ENCODE data around the gene TMEM178A. TPM values are rescaled to one million over a fixed set of nuclear protein-coding genes. Genes with fewer than 3 reads are reported as not detected.
"Not testable (repeated sequence)": the region's sequence is repeated elsewhere in the genome, so short reads cannot be mapped to it uniquely, and the experiment has no call there.

Gene TMEM178A
- total and polyA plus RNA-seq, 10 donors: 0.49 to 2.1 (median 0.89) TPM

GRCh38 chr2:39625927-39626270, 39.8 kb upstream of the TMEM178A start:
- Histone ChIP-seq H3K4me3 (no peak overlapping the region), H3K36me3 (no peaks in the 10 kb centered on the region), H3K4me1 (peaks cover 0 to under 1% (median 0%) of the 10 kb centered on the region in 6 donors), H3K27me3 (replicated peaks in 1 of 7) (peaks cover 0 to 3% (median 0%) of the 10 kb centered on the region in 7 donors), H3K9me3 (no peaks in the 10 kb centered on the region), H3K27ac (no peak overlapping the region)
- DNase-seq: no peak
- intact Hi-C loops (cut with DNase I; ENCODE audit: low total_unique reads): no loop called here
- TF ChIP-seq, protein P1, sequence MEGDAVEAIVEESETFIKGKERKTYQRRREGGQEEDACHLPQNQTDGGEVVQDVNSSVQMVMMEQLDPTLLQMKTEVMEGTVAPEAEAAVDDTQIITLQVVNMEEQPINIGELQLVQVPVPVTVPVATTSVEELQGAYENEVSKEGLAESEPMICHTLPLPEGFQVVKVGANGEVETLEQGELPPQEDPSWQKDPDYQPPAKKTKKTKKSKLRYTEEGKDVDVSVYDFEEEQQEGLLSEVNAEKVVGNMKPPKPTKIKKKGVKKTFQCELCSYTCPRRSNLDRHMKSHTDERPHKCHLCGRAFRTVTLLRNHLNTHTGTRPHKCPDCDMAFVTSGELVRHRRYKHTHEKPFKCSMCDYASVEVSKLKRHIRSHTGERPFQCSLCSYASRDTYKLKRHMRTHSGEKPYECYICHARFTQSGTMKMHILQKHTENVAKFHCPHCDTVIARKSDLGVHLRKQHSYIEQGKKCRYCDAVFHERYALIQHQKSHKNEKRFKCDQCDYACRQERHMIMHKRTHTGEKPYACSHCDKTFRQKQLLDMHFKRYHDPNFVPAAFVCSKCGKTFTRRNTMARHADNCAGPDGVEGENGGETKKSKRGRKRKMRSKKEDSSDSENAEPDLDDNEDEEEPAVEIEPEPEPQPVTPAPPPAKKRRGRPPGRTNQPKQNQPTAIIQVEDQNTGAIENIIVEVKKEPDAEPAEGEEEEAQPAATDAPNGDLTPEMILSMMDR (IDR thresholded peaks at IDR 0.05 in 8 of 11, conservative IDR thresholded peaks at IDR 0.05 in 3 of 11): no peak
- TF ChIP-seq POLR2AphosphoS5 (IDR thresholded peaks at IDR 0.05) (no peak), POLR2A (IDR thresholded peaks at IDR 0.05) (no peak)
- 51 to 83% (median 64%) methylated on average over 5 of the region's 5 CpGs for WGBS, 5 donors

DNA sequence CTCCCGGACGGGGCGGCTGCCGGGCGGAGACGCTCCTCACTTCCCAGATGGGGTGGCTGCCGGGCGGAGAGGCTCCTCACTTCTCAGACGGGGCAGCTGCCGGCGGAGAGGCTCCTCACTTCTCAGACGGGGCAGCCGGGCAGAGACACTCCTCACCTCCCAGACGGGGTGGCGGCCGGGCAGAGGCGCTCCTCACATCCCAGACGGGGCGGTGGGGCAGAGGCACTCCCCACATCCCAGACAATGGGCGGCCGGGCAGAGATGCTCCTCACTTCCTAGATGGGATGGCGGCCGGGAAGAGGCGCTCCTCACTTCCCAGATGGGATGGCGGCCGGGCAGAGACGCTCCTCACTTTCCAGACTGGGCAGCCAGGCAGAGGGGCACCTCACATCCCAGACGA, 37.4 kb upstream of the TMEM178A start:
- H3K4me3 ChIP-seq; intact Hi-C loops (cut with DNase I; ENCODE audit: low total_unique reads); H3K27me3 ChIP-seq (replicated peaks in 1 of 7); H3K4me1 ChIP-seq; H3K27ac ChIP-seq; DNase-seq; H3K9me3 ChIP-seq; H3K36me3 ChIP-seq: not testable (repeated sequence)
- 90 to 99% (median 94%) methylated on average over 2 to 26 of the region's 28 CpGs for WGBS, 5 donors

DNA sequence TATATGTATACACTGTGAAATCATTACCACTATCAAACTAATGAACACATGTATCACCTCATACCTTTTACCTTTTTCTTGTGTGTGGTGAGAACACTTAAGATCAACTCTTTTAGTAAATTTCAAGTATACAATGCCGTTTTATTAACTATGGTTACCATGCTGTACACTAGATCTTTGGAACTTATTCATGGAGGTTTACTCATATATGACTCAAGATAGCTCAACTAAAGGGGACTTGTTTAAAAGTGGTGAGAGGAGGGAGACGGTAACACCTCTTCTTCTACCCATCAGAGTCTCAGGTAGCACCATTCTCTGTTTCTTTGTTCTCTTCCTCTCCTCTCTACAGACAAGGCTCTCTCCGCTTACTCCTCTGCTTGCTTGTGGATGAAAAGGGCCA, 36.1 kb upstream of the TMEM178A start:
- intact Hi-C loops (cut with DNase I; ENCODE audit: low total_unique reads): no loop called here
- Histone ChIP-seq H3K9me3 (no peaks in the 10 kb centered on the region), H3K27ac (no peak overlapping the region), H3K4me3 (no peak overlapping the region), H3K36me3 (no peaks in the 10 kb centered on the region), H3K4me1 (no peaks in the 10 kb centered on the region), H3K27me3 (replicated peaks in 1 of 7) (no peaks in the 10 kb centered on the region)
- no peak for DNase-seq
- TF ChIP-seq POLR2A (IDR thresholded peaks at IDR 0.05) (no peak), POLR2AphosphoS5 (IDR thresholded peaks at IDR 0.05) (no peak)
- TF ChIP-seq, protein P1 (IDR thresholded peaks at IDR 0.05 in 8 of 11, conservative IDR thresholded peaks at IDR 0.05 in 3 of 11): no peak
- WGBS, 5 donors: 93 to 99% (median 94%) methylated on average over 3 of the region's 3 CpGs

DNA sequence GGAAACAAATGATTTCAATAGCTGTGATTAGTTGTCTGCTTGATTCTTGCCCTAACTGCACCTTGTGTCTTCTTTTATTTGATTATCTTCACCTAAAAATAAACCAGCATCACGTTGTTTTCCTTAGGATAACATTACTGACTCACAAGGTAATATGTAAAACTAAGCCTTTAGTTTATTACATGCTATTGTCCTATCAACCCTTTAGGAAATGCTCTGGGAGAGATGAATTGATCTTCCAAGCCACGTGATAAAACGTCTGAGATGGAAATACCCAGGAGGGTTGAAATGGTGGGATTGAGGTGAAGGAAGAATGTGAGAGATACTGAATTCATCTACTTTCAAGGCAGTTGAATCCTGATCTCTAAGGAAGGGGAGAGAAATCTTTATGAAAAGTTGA, 34.5 kb upstream of the TMEM178A start:
- no peak overlapping the region for H3K27ac ChIP-seq

More for the DNA sequence above, 34.5 kb upstream of the TMEM178A start:
- intact Hi-C loops (cut with DNase I; ENCODE audit: low total_unique reads): no loop called here
- H3K36me3 ChIP-seq: no peaks in the 10 kb centered on the region
- no peaks in the 10 kb centered on the region for H3K4me1 ChIP-seq
- H3K9me3 ChIP-seq: no peaks in the 10 kb centered on the region
- DNase-seq: no peak
- no peak for TF ChIP-seq POLR2AphosphoS5 (IDR thresholded peaks at IDR 0.05)
- TF ChIP-seq POLR2A (IDR thresholded peaks at IDR 0.05): no peak
- TF ChIP-seq, protein P1 (IDR thresholded peaks at IDR 0.05 in 8 of 11, conservative IDR thresholded peaks at IDR 0.05 in 3 of 11): no peak
- no peak overlapping the region for H3K4me3 ChIP-seq
- H3K27me3 ChIP-seq (replicated peaks in 1 of 7): no peaks in the 10 kb centered on the region
- WGBS, 5 donors: 76 to 88% (median 82%) methylated on average over 3 of the region's 3 CpGs
